Glutamatergic neuron (in vitro differentiated cells): ENCODE measurements around the gene COX5B. TPM values are rescaled to one million over a fixed set of nuclear protein-coding genes. Genes with fewer than 3 reads are reported as not detected.
"Not testable (repeated sequence)": the region's sequence is repeated elsewhere in the genome, so short reads cannot be mapped to it uniquely, and the experiment has no call there.

Experiments
- DNase-seq: peaks from one replicate; pipeline ENCODE4 v3.0.0; 2022
- H3K27ac Mint-ChIP-seq: one replicate; pipeline ENCODE4 v1.8.0; 2020; ENCODE audit warnings: mild to moderate bottlenecking, mixed read lengths, inconsistent platforms; ENCODE audit not compliant: unreplicated experiment
- H3K27me3 Mint-ChIP-seq: one replicate; pipeline ENCODE4 v1.8.0; 2020; ENCODE audit warnings: mild to moderate bottlenecking, moderate library complexity, mixed read lengths, inconsistent platforms; ENCODE audit not compliant: unreplicated experiment
- H3K36me3 Mint-ChIP-seq: one replicate; pipeline ENCODE4 v1.8.0; 2020; ENCODE audit warnings: mild to moderate bottlenecking, mixed read lengths, inconsistent platforms; ENCODE audit not compliant: unreplicated experiment
- H3K4me1 Mint-ChIP-seq: one replicate; pipeline ENCODE4 v1.8.0; 2020; ENCODE audit warnings: mild to moderate bottlenecking, low read depth, mixed read lengths, inconsistent platforms; ENCODE audit not compliant: unreplicated experiment
- H3K4me3 Mint-ChIP-seq: one replicate; pipeline ENCODE4 v1.8.0; 2020; ENCODE audit warnings: mild to moderate bottlenecking, mixed read lengths, inconsistent platforms; ENCODE audit not compliant: unreplicated experiment
- H3K9me3 Mint-ChIP-seq: one replicate; pipeline ENCODE4 v1.8.0; 2020; ENCODE audit warnings: mild to moderate bottlenecking, moderate library complexity, mixed read lengths, inconsistent platforms; ENCODE audit not compliant: unreplicated experiment
- CTCF ChIP-seq: fragments of 200-600 bp; sonication (generic); IDR thresholded peaks from one replicate; pipeline ENCODE4 v1.5.0; 2021; ENCODE audit not compliant: partially characterized antibody, unreplicated experiment
- total RNA-seq: library from RNA; stranded (reverse); fragmentation: NEBNext Ultra II Directional; extraction: Animal tissue kit (Norgen Biotek cat#: 25700); gene quantifications from one replicate; pipeline ENCODE4 v1.2.1, GENCODE V29; 2021; ENCODE audit not compliant: unreplicated experiment

Gene COX5B
- total RNA-seq, 1 donor from 2014 or later = 207 TPM

- Mint-ChIP-seq H3K27ac (no peak overlapping the region), H3K27me3 (no peaks in the 10 kb centered on the region), H3K4me1 (peaks cover 5% of the 10 kb centered on the region), H3K36me3 (peaks cover 9% of the 10 kb centered on the region), H3K4me3 (no peak overlapping the region), H3K9me3 (no peaks in the 10 kb centered on the region)
- TF ChIP-seq CTCF = no peak
- no peak for DNase-seq
Measured at GRCh38 chr2:97678298-97678697, 32.4 kb downstream of the COX5B start.

- H3K36me3 Mint-ChIP-seq, H3K4me1 Mint-ChIP-seq, DNase-seq, H3K9me3 Mint-ChIP-seq, H3K4me3 Mint-ChIP-seq, H3K27me3 Mint-ChIP-seq, H3K27ac Mint-ChIP-seq: not testable (repeated sequence)
Measured at GRCh38 chr2:97687235-97687634, 41.4 kb downstream of the COX5B start.

GRCh38 chr2:97688062-97688827, 42.4 kb downstream of the COX5B start:
- Mint-ChIP-seq H3K9me3 (no peaks in the 10 kb centered on the region), H3K36me3 (no peaks in the 10 kb centered on the region), H3K4me1 (no peaks in the 10 kb centered on the region), H3K27ac (no peak overlapping the region), H3K4me3 (no peak overlapping the region), H3K27me3 (no peaks in the 10 kb centered on the region)
- no peak for TF ChIP-seq CTCF
- no peak for DNase-seq

GRCh38 chr2:97691166-97691565, 45.3 kb downstream of the COX5B start:
- no peaks in the 10 kb centered on the region for H3K36me3 Mint-ChIP-seq
- TF ChIP-seq CTCF = no peak
- H3K4me3 Mint-ChIP-seq = no peak overlapping the region
- H3K4me1 Mint-ChIP-seq = no peaks in the 10 kb centered on the region
- no peaks in the 10 kb centered on the region for H3K27me3 Mint-ChIP-seq
- no peaks in the 10 kb centered on the region for H3K9me3 Mint-ChIP-seq
- DNase-seq = no peak
- no peak overlapping the region for H3K27ac Mint-ChIP-seq

- no peak for DNase-seq
- Mint-ChIP-seq H3K27ac (no peak overlapping the region), H3K9me3 (no peaks in the 10 kb centered on the region), H3K4me3 (no peak overlapping the region), H3K4me1 (peaks cover 6% of the 10 kb centered on the region), H3K27me3 (no peaks in the 10 kb centered on the region), H3K36me3 (no peaks in the 10 kb centered on the region)
- TF ChIP-seq CTCF = no peak
Measured at GRCh38 chr2:97693476-97693875, 47.6 kb downstream of the COX5B start.
